Neuronal stem cell (in vitro differentiated cells): Measurements from ENCODE around the gene TRIM3.
A peak's percentile ranks its signal among the peaks of the same experiment; 100 is the strongest.

Experiments
- DNase-seq: peaks from one replicate; pipeline ENCODE4 v3.0.0-alpha.2; 2013; ENCODE audit warnings: low spot score
- H2AFZ ChIP-seq: one replicate; pipeline ENCODE4 v1.6.1; 2013; ENCODE audit warnings: mild to moderate bottlenecking, low read length, inconsistent platforms
- H2AK5ac ChIP-seq: 2 replicates; pipeline ENCODE4 v1.6.1; 2013; ENCODE audit warnings: low read depth, mild to moderate bottlenecking, inconsistent platforms, low read length, moderate library complexity, mixed read lengths
- H2BK120ac ChIP-seq: 2 replicates; pipeline ENCODE4 v1.6.1; 2013; ENCODE audit warnings: low read depth, mild to moderate bottlenecking, inconsistent platforms, low read length, moderate library complexity, mixed read lengths
- H2BK12ac ChIP-seq: one replicate; pipeline ENCODE4 v1.6.1; 2013; ENCODE audit warnings: low read length, inconsistent platforms
- H2BK15ac ChIP-seq: 2 replicates; pipeline ENCODE4 v1.6.1; 2013; ENCODE audit warnings: mild to moderate bottlenecking, low read length, inconsistent platforms, mixed read lengths
- H2BK5ac ChIP-seq: one replicate; pipeline ENCODE4 v1.6.1; 2013; ENCODE audit warnings: inconsistent platforms, mild to moderate bottlenecking, low read length, moderate library complexity
- H3K14ac ChIP-seq: one replicate; pipeline ENCODE4 v1.6.1; 2013; ENCODE audit warnings: low read length, inconsistent platforms
- H3K18ac ChIP-seq: 2 replicates; pipeline ENCODE4 v1.6.1; 2013; ENCODE audit warnings: low read length, inconsistent platforms
- H3K23ac ChIP-seq: 2 replicates; pipeline ENCODE4 v1.6.1; 2013; ENCODE audit warnings: low read depth, mild to moderate bottlenecking, mixed read lengths, low read length, inconsistent platforms; ENCODE audit not compliant: poor library complexity
- H3K27ac ChIP-seq: replicated peaks from 3 replicates; pipeline ENCODE4 v1.5.1; 2013; ENCODE audit warnings: low read length, inconsistent platforms
- H3K27me3 ChIP-seq, 3 experiments: 2 replicates each; pipeline ENCODE4 v1.6.1; 2013; ENCODE audit warnings: low read length in 3 of 3, mild to moderate bottlenecking in 2 of 3, inconsistent platforms in 1 of 3, low read depth in 1 of 3, mixed read lengths in 1 of 3, moderate library complexity in 1 of 3; ENCODE audit not compliant: control insufficient read depth in 3 of 3, insufficient read depth in 3 of 3
- H3K36me3 ChIP-seq, 2 donors: replicated peaks in 1 of 2; 2 replicates each; pipeline ENCODE4 v1.6.1; 2013; ENCODE audit warnings: low read length in 2 of 2; ENCODE audit not compliant: control insufficient read depth in 2 of 2, insufficient read depth in 2 of 2
- H3K4ac ChIP-seq: 2 replicates; pipeline ENCODE4 v1.6.1; 2013; ENCODE audit warnings: inconsistent platforms, mild to moderate bottlenecking, low read length, moderate library complexity
- H3K4me1 ChIP-seq, 2 donors: 1 replicate in 1 of 2; 2 replicates in 1 of 2; pipeline ENCODE4 v1.6.1; 2013; ENCODE audit warnings: low read length in 2 of 2, low read depth in 1 of 2; ENCODE audit not compliant: control insufficient read depth in 2 of 2, insufficient read depth in 1 of 2
- H3K4me2 ChIP-seq: one replicate; pipeline ENCODE4 v1.6.1; 2013; ENCODE audit warnings: mild to moderate bottlenecking, low read length, inconsistent platforms; ENCODE audit not compliant: insufficient read depth, poor library complexity, severe bottlenecking
- H3K4me3 ChIP-seq, 2 donors: 2 replicates each; pipeline ENCODE4 v1.5.1; 2013; ENCODE audit warnings: low read length in 2 of 2, mild to moderate bottlenecking in 2 of 2, inconsistent platforms in 1 of 2, moderate library complexity in 1 of 2
- H3K79me1 ChIP-seq: one replicate; pipeline ENCODE4 v1.6.1; 2013; ENCODE audit warnings: low read depth, mild to moderate bottlenecking, inconsistent platforms, low read length, moderate library complexity
- H3K9ac ChIP-seq: one replicate; pipeline ENCODE4 v1.6.1; 2013; ENCODE audit warnings: mild to moderate bottlenecking, low read depth, low read length, inconsistent platforms; ENCODE audit not compliant: poor library complexity
- H3K9me3 ChIP-seq, 2 donors: replicated peaks in 1 of 2; 2 replicates each; pipeline versions ENCODE3 to v1.6.1; 2013; ENCODE audit warnings: low read length in 2 of 2, mild to moderate bottlenecking in 2 of 2, inconsistent platforms in 1 of 2, low read depth in 1 of 2, mixed read lengths in 1 of 2, moderate library complexity in 1 of 2; ENCODE audit not compliant: control insufficient read depth in 2 of 2, insufficient read depth in 1 of 2
- H4K8ac ChIP-seq: one replicate; pipeline ENCODE4 v1.6.1; 2013; ENCODE audit warnings: low read depth, mild to moderate bottlenecking, inconsistent platforms, low read length, moderate library complexity
- H4K91ac ChIP-seq: one replicate; pipeline ENCODE4 v1.6.1; 2013; ENCODE audit warnings: low read length, low read depth, mild to moderate bottlenecking, inconsistent platforms; ENCODE audit not compliant: poor library complexity
- WGBS, 2 donors: extraction: QIAGEN DNeasy Blood & Tissue Kit; methylation state at CpG; one replicate each; pipeline ENCODE4 v1.1.7; 2013; ENCODE audit warnings: missing lambda C conversion rate in 2 of 2, mixed read lengths in 1 of 2; ENCODE audit not compliant: insufficient read length in 2 of 2, insufficient replicate concordance in 1 of 2; ENCODE audit errors: extremely low coverage in 2 of 2; 5-methylcytosine and 5-hydroxymethylcytosine counted together

The TRIM3 gene

DNA sequence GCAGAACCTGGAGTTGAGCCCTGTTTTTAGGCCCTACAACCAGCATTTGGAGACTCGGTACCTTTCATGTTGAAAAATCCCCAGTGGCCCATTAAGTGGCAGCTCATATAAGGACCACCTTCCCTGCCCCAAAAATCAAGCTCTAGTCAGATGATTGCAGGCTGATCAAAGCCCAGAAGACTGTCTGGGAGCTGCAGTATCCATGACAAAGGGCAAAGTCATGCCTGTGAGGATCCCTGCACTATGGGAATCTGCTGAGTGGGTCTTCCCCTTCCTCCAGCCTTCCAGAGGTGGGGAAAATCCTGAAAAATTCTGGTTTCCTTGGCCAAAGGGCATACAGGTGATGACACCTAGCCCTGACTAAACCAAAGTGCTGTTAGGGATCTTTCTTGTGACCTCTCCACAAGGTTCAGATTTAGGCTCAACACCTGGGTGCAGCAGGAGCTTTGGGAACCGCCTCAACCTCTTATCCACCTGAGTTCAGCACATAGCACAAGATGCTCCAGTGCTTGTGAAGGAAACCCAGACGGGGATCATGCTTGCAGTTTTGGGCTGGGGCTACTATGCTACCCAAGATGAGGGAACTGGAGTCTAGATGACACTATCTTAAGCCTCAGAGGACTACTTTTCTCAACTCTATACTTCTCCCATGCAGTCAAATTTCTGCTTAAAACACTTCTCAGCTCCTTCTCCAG lies 1.2 kb upstream of the TRIM3 start:
- Histone ChIP-seq H3K27ac (no peak overlapping the region), H2BK12ac (no peak overlapping the region), H3K9ac (no peak overlapping the region), H3K79me1 (peaks cover 5% of the 10 kb centered on the region), H3K9me3 (no peaks in the 10 kb centered on the region), H4K8ac (no peak overlapping the region), H3K27me3 (no peaks in the 10 kb centered on the region), H2BK120ac (no peak overlapping the region), H3K18ac (no peak overlapping the region), H3K4me1 (peaks cover 2 to 9% of the 10 kb centered on the region in 2 donors), H3K4me2 (no peak overlapping the region), H3K4me3 (no peak overlapping the region), H2BK15ac (no peak overlapping the region), H3K23ac (no peak overlapping the region), H3K14ac (no peak overlapping the region), H4K91ac (no peak overlapping the region), H2BK5ac (no peak overlapping the region), H3K4ac (no peak overlapping the region), H2AFZ (no peak overlapping the region), H3K36me3 (peaks cover 15 to 39% of the 10 kb centered on the region in 2 donors), H2AK5ac (no peak overlapping the region)
- no CpG with 5 or more reads among the region's 3 CpGs for WGBS, 2 donors
- DNase-seq: no peak

GRCh38 chr11:6474413-6474792 lies 662 bp upstream of the TRIM3 start:
- H3K4ac ChIP-seq: no peak overlapping the region
- no peak overlapping the region for H2BK15ac ChIP-seq
- no peak overlapping the region for H4K91ac ChIP-seq
- no peaks in the 10 kb centered on the region for H3K9me3 ChIP-seq
- H3K27me3 ChIP-seq: no peaks in the 10 kb centered on the region
- no peak overlapping the region for H3K9ac ChIP-seq
- no peak overlapping the region for H4K8ac ChIP-seq
- H2AFZ ChIP-seq: peak overlapping the region; percentile 97
- no peak overlapping the region for H2BK12ac ChIP-seq
- peaks cover 3 to 12% of the 10 kb centered on the region in 2 donors for H3K4me1 ChIP-seq
- H2BK5ac ChIP-seq: no peak overlapping the region
- peak overlapping the region; percentile 43 to 82 for H3K4me3 ChIP-seq
- no peaks in the 10 kb centered on the region for H3K79me1 ChIP-seq
- H3K23ac ChIP-seq: peak overlapping the region; percentile 25
- peak overlapping the region; percentile 85 for H3K27ac ChIP-seq
- peaks cover 15 to 34% of the 10 kb centered on the region in 2 donors for H3K36me3 ChIP-seq
- H3K4me2 ChIP-seq: peak overlapping the region; percentile 90
- DNase-seq: no peak
- no CpG with 5 or more reads among the region's 7 CpGs for WGBS, 2 donors
- no peak overlapping the region for H2AK5ac ChIP-seq
- H2BK120ac ChIP-seq: no peak overlapping the region
- H3K18ac ChIP-seq: peak overlapping the region; percentile 80
- H3K14ac ChIP-seq: no peak overlapping the region

GRCh38 chr11:6472934-6473333 lies 807 bp downstream of the TRIM3 start:
- Histone ChIP-seq H3K79me1 (no peaks in the 10 kb centered on the region), H3K9ac (peak overlapping the region; percentile 38), H2BK15ac (no peak overlapping the region), H3K36me3 (peaks cover 4 to 19% of the 10 kb centered on the region in 2 donors), H3K23ac (no peak overlapping the region), H2BK120ac (no peak overlapping the region), H4K91ac (no peak overlapping the region), H3K27ac (no peak overlapping the region), H2BK5ac (no peak overlapping the region), H3K4me1 (peaks cover 7 to 18% of the 10 kb centered on the region in 2 donors), H4K8ac (no peak overlapping the region), H3K14ac (no peak overlapping the region), H3K4me3 (peak overlapping the region; percentile 67 to 74), H2AFZ (peak overlapping the region; percentile 75), H3K18ac (peak overlapping the region; percentile 68), H3K27me3 (no peaks in the 10 kb centered on the region), H3K9me3 (no peaks in the 10 kb centered on the region), H3K4ac (no peak overlapping the region), H2AK5ac (no peak overlapping the region), H3K4me2 (peak overlapping the region; percentile 82), H2BK12ac (no peak overlapping the region)
- no CpG with 5 or more reads among the region's 1 CpG for WGBS, 2 donors
- DNase-seq: no peak

- Histone ChIP-seq H3K27ac (no peak overlapping the region), H2BK5ac (no peak overlapping the region), H3K4me2 (no peak overlapping the region), H2BK12ac (no peak overlapping the region), H2BK120ac (no peak overlapping the region), H3K4me3 (no peak overlapping the region), H3K9me3 (no peaks in the 10 kb centered on the region), H3K9ac (no peak overlapping the region), H2AFZ (peak overlapping the region; percentile 78), H3K27me3 (no peaks in the 10 kb centered on the region), H3K4ac (no peak overlapping the region), H3K4me1 (peaks cover 7 to 18% of the 10 kb centered on the region in 2 donors), H2BK15ac (no peak overlapping the region), H4K91ac (no peak overlapping the region), H3K18ac (no peak overlapping the region), H3K36me3 (peaks cover 3 to 9% of the 10 kb centered on the region in 2 donors), H3K14ac (no peak overlapping the region), H2AK5ac (no peak overlapping the region), H3K79me1 (no peaks in the 10 kb centered on the region), H3K23ac (no peak overlapping the region), H4K8ac (no peak overlapping the region)
- WGBS, 2 donors: no CpG with 5 or more reads among the region's 1 CpG
- no peak for DNase-seq
Measured at GRCh38 chr11:6469599-6469998, 4.1 kb downstream of the TRIM3 start.
